HG03039 (cell line): ENCODE measurements around the gene ATP13A5.

Experiments used
- ATAC-seq: cut with Tn5 transposase; IDR thresholded peaks from one replicate; pipeline ENCODE4 v1.9.1; 2021; ENCODE audit warnings: mild to moderate bottlenecking, moderate library complexity; ENCODE audit not compliant: unreplicated experiment

ATP13A5 gene

DNA sequence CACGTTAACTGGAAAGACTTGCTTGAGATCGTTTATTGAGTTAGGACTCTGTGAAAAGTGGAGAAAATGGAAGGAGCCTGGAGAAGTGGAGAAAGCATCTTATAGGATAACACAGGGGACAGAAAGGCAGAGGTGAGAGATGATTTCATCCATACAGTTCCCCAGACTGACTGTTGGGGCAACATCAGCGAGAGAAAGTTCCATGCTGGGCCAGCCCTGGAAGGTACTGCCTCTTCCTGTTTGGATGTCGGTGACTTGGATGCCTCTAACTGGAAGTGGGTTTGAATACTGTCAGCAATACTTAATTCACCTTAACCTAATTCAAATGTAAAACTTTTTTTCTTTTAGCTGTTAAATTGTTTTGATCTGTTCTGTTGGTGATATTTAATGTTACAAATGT is 32.3 kb downstream of the ATP13A5 start:
- ATAC-seq = no peak

GRCh38 chr3:193345431-193345830 is 33.1 kb downstream of the ATP13A5 start:
- no peak for ATAC-seq

GRCh38 chr3:193344486-193344885 is 34.1 kb downstream of the ATP13A5 start:
- ATAC-seq = no peak

DNA sequence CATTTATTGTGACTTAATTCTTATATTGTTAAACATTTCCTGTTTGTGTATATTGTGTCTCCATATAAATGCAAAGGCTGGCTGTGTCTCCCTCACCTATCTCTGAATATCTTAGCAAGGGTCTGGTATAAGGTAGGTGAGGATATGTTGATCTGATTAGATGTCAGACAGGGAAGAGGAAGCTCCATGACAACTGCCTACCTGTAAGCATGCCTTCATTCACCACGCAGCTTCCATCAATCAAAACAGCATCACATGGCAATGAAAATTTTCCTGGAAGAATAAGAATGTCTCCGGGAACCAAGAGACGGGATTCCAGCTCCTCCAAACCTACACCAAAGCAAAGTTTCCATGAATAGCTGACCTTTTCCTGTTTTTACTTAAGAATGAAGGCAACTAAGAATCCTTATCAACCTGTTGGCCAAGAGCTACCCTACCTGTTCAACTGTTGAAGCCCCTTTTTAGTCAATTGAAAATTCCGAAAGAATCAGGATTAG is 34.8 kb downstream of the ATP13A5 start:
- no peak for ATAC-seq

DNA sequence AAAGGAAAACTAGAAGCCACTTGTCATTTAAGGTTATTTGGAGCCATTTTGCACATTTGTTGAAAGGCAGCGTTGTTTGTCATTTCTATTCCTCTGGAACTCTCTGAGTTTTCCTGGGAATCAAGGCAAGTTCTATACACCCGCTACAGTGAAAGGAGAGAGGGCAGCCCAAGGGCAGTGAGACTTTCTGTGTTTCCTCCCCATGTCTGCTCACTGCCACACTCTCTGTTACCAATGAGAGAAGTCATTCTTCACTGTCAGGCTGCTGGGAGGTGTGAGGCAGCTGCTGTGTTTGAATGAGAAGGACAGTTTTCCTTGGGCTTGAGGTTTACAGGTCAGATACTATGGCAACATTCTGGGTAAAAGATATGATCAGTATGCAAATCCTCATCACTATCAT is 36.0 kb downstream of the ATP13A5 start:
- no peak for ATAC-seq

DNA sequence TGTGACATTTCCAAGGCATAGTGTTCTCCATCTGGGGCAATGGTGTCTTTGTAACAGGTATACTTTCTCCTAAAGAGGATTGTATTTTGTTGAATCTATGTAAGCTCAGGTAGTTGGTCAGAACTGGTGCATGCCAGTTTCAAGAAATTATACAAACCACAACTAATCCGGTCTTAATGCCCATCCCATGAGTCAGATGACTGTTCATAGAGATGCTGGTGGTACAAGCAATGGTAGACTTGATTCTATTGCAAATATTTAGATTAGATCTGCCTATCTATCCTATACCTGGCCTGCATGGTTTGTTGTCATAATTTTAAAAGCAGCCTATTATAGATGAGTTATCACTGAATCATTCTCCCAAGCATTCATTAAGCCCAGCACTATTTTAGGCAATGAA is 43.5 kb downstream of the ATP13A5 start:
- no peak for ATAC-seq

GRCh38 chr3:193333229-193333628 is 45.3 kb downstream of the ATP13A5 start:
- no peak for ATAC-seq

DNA sequence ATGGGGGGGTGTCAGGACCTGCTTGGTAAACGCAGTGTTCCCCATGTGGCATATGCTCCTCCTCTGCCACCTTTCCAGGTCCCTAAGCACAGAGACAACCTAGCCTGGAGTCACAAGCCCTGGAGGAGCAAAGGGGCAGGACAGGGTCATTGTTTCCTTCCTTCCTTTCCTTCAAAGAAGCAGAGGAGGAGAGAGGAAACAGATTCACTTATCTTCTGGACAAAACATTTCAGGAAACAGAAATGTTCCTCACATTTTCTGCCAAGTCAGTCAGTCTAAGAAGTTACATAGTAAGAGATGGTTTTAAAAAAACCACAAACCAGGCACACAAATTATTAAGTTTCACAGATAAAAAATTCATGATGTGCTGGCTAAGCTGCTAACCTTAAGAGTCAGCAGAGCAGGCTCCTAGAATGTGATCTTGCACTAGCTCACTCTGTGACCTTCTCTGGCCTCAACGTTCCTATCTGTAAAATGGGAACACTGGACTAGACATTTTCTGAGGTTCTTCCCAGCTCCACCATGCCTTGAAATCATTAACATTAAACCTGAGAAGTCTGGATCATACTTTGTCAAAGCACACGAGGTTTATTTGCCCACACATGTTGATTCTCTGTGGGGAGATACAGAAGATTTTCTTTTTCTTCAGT is 47.9 kb downstream of the ATP13A5 start:
- ATAC-seq = no peak

DNA sequence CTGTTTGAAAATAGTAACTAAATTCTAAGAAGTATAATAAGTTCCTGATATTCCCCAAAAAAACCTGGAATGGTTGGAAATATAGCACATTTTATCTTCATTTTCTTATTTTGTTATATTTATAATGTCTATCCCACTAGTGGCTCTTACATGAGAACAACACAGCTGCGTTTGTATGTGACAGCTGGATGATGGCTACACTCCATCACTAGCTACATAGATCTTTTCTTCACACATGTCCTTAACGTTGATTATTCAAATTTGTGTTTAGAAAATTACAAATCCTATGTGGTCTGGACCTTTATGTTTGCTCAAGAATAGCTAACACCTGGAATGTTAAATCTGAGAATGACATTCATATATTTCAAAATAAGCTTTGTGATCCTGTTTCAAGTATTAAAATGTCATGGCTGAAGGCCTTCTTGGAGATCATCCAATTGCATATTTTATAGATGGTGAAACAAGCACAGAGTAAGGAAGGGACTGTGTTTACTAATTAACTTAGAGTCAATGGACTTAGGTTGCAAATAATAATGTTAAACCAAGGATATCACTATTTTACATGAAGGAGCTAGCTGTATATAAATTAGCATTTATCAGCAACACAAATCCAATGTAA is 60.8 kb downstream of the ATP13A5 start:
- no peak for ATAC-seq

DNA sequence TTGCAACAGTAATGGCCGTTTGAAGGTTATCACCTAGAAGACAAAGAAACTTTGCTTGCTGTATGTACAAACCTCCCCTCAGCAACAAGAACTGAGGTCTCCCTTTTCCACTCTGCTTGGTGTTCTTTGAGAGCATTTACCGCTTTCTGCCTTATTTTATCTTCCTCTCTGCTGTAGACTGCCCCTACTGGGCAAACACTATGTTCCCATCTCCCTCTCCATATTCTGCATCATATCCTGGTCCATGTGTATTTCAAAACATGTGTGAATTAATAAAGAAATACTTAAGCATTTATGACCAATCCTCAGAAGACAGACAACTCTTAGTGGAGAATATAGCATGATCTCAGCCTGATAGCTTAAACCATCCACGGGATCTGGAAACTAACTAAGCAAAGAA is 64.4 kb downstream of the ATP13A5 start:
- no peak for ATAC-seq

DNA sequence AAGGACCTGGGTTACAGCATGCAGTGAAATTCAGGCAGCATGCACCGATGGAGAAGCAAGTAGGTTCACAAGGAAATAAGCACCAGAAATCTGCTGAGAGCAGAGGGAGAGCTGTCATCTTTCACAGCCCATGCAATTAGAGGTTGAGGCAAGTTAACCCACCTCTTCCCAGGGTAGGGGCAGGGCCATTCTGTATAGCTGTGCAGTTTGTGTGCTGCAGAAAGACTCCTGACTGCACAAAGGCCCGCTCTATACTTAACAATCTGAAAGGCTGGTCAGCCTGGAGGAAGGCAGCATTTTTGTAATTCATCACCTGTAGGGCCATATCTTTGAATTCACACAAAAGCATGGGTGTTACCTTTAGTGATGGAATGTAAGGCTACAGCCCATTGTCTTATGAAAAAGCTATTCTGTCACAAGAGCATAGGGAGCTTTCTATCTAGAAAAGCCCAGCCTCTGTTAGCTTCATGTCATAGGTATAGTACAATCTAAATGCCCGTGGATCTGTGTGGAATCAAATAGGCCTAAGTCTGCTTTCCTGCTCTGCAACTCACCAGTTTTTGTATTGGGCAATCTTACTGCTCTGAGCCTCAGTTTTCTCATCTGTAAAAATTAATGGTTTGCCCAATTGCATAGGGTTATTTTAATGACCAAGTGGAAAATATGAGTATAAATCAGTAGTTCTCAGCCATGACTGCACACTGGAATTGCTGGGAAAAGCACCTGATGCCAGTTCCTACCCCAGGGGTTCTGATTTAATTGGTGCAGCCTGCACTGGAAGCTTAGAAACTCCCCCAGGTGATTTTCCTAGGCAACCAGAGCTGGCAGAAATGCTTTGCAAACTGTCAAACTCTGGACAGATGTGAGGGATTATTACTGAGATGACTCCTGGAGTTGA is 65.2 kb downstream of the ATP13A5 start:
- no peak for ATAC-seq

DNA sequence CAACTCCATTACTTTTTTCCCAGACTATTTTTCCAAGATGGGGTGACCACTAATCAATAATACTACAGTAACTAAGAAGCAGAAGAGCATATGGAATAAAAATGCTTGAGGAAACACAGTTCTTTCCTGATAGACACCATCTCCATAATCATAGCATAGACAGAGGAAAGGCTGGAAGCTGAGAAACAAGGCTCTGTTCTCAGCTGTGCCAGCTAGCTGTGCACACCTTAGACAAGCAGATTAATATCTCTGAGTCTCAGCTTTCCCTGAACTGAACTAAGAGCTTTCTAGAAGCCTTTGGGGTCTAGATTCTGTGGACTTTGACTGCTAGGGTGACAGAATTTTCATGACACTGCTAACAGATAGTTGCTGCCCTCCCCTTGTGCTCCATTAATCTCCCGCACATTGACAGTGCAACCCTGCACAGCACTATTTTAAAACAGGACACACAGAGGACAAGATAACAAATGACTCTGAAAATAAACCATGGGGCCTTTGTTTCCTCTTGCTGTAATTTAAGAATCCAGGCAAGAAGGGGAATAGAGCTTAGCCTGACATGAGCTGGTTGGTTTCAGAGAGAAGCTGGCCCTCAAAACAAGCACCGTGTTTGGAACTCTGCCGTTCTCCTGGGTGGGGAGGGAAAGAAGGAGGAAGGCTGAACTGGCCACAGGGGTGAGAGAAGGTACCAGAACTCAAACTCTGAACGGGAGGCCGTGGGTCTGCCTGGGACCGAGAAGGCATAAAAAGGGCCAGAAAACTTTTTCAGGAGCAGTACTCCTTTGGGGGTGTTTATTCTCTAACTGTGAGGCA is 67.4 kb downstream of the ATP13A5 start:
- no peak for ATAC-seq

DNA sequence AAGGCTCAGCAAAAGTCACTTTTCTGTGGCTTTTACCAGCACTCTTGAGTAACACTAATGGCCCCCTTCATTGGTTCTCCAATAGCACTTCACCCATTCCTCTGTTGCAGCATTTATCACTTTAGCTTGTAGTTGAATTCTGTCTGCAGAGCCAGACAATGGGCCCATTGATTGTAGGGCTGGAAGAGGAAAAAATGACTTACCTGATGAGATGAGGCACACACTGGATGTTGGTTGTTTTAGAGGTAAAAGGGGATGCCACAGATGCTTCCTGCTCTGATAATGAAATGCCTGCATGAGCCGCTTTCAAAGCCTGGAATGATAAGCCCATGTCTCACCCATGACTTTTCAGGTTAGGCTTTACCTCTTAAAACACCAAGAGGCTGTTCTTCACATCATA is 73.2 kb downstream of the ATP13A5 start:
- ATAC-seq = no peak

- ATAC-seq = no peak
Observed at GRCh38 chr3:193301433-193301832, 77.1 kb downstream of the ATP13A5 start.

DNA sequence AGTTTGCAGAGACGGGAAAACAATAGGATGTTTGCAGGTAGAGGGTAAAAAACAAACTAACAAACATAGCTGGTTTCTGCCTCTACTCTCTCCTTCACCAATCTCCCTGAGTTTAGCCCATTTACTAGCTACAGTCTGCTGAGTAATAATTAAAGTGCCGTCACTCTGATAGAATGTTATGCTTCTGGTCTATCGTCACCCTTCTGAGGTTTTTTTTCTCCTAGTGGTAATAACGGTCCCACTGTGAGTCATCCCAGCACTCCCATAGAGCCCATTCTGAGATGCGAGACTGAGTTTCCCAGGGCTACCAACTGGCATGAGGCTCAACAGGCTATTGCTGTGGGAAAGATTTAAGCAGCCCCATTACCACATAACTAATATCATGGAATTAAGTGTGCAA is 81.1 kb downstream of the ATP13A5 start:
- ATAC-seq = no peak

GRCh38 chr3:193295985-193296384 is 82.6 kb downstream of the ATP13A5 start:
- ATAC-seq = no peak

DNA sequence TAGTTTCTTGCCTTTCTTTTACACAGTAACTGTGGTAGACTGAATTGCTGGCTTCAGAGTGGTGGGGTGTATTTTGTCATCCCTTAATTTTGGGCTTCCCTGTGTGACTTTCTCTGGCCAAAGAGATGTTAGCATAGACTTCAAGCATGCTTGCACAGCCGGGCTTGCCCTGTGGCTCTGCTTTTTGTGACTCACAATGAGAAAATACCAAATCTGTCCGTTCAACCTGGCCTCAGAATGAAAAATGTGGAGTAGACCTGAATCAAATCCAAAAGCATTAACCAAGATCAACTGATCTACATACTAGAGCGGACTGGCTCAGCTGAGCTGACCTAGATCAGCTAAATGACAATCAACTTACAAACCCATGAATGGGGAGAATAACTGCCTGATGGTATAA is 86.2 kb downstream of the ATP13A5 start:
- ATAC-seq = no peak

DNA sequence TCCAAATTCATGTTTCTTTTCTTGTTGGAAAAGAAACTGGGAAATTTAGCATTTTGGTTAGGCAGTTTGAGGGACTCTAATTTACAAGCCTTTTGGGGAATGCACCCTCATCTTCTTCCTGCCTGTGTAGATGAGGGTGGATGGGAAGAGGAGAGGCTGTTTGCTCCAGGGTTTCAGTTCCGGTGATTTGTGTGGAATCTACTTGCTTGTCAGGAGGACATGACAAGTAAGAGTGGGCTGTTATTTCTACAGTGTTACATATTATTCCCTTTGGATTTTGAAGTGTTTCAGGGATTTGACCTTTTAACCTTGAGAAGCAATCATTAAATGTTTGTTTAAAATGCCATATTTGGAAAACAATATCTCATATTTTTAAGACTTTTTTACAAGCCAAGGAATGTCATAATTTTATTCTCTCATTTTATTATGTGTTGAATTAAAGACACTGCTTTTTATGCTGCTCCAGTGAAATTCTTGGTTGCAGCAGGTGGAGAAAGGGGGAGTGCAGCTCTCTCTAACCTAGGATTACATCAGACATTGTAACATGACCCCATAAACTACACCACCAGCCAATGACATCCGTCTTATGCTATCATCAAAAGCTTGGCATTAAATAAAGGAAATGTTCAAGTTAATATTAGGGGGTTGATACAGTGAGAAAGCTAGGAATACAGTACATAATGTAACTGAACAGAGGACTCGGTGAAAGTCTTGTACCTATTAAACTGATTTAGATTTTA is 107.3 kb downstream of the ATP13A5 start:
- no peak for ATAC-seq

DNA sequence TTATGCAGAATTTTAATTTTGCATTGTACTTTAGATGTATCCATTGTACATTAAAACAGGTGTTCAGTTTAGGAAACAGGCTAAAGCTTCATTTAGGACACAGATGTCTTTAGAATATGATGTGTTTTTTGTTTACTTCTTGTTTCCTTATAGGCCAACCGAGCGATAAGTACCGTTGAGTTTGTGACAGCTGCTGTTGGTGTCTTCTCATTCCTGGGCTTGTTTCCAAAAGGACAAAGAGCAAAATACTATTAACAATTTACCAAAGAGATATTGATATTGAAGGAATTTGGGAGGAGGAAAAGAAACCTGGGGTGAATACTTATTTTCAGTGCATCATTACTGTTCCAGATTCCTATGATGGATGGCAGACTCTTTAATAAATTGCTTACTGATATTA is 108.1 kb downstream of the ATP13A5 start:
- no peak for ATAC-seq

DNA sequence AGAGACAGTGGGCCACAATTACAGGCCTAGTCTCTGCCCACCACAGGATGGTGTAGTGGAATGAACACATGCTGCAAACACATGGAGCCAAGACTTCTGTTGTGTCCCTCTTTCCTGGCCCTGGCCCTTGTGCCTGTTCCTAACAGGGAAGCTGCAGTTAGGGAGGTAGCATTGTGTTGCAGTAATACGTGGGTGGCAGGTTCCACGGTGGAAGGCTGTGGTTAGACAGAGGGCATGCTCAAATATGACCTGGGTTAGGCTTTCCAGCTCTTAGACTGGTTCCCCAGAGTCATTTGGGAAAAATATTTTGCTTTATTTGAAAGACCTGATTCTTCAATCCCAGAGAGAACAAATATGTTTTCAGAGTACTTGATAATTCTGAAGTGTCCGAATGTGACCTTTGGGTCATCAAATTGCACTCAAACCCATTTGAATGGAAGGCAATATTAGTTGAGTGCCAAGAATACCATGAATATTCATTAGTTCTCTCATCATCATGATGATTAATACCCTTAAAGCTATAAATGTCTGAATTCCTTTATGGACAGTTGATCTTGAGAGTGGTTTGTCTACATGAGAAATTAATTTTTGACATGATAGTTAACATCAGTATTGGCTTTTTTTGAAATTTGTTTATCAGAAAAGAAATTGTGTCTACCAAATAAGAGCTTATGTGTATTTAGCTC is 109.1 kb downstream of the ATP13A5 start:
- no peak for ATAC-seq
